Ishikawa (cell line): ENCODE results near the gene FGFBP1.
A peak's percentile ranks its signal among the peaks of the same experiment; 100 is the strongest.

ENCODE experiments used
- CEBPB ChIP-seq: IDR thresholded peaks from 2 replicates; pipeline ENCODE4 v1.6.1; 2012
- CREB1 ChIP-seq: IDR thresholded peaks from 2 replicates; pipeline ENCODE4 v1.6.1; 2012; ENCODE audit warnings: low read depth
- EGR1 ChIP-seq: IDR thresholded peaks from 2 replicates; pipeline ENCODE4 v1.6.1; 2012
- EP300 ChIP-seq: IDR thresholded peaks from 2 replicates; pipeline ENCODE4 v1.6.1; 2012; ENCODE audit warnings: borderline replicate concordance
- MAX ChIP-seq: IDR thresholded peaks from 2 replicates; pipeline ENCODE4 v1.6.1; 2012
- RAD21 ChIP-seq: IDR thresholded peaks from 2 replicates; pipeline ENCODE4 v1.6.1; 2012; ENCODE audit warnings: low read depth
- REST ChIP-seq: IDR thresholded peaks from 2 replicates; pipeline ENCODE4 v1.6.1; 2012; ENCODE audit warnings: low read depth, mild to moderate bottlenecking
- TAF1 ChIP-seq: IDR thresholded peaks from 2 replicates; pipeline ENCODE4 v1.6.1; 2012; ENCODE audit warnings: low read depth, mild to moderate bottlenecking
- TCF12 ChIP-seq: IDR thresholded peaks from 2 replicates; pipeline ENCODE4 v1.6.1; 2012; ENCODE audit warnings: low read depth
- TEAD4 ChIP-seq: IDR thresholded peaks from 2 replicates; pipeline ENCODE4 v1.6.1; 2012
- YY1 ChIP-seq: IDR thresholded peaks from 2 replicates; pipeline ENCODE4 v1.6.1; 2012; ENCODE audit warnings: low read depth

- TF ChIP-seq TAF1: no peak
- TF ChIP-seq REST: no peak
- peak; percentile 39; the same call in 1 of the 2 replicates for TF ChIP-seq RAD21
- no peak for TF ChIP-seq EGR1
- TF ChIP-seq CEBPB: no peak
- TF ChIP-seq TCF12: no peak
- TF ChIP-seq TEAD4: no peak
- TF ChIP-seq CREB1: no peak
- TF ChIP-seq MAX: no peak
- no peak for TF ChIP-seq EP300
- TF ChIP-seq YY1: no peak
Observed at GRCh38 chr4:15955670-15956069, 17.1 kb upstream of the FGFBP1 start.
